Fibroblast of mammary gland (primary cell): ENCODE results near the gene PTN.

ENCODE experiments used
- DNase-seq: peaks from one replicate; pipeline ENCODE4 v3.0.0-alpha.2; 2010; ENCODE audit warnings: low read depth
- H3K4me3 ChIP-seq: 2 replicates; pipeline ENCODE4 v1.5.1; 2011; ENCODE audit warnings: low read depth, mild to moderate bottlenecking, low read length, moderate library complexity; ENCODE audit not compliant: control insufficient read depth
- CTCF ChIP-seq: conservative IDR thresholded peaks from 2 replicates; pipeline ENCODE4 v1.5.1; 2011; ENCODE audit warnings: low read depth, low read length, inconsistent platforms; ENCODE audit not compliant: control insufficient read depth, insufficient read depth

PTN gene

GRCh38 chr7:137345799-137346449, 2.4 kb upstream of the PTN start:
- no peak overlapping the region for H3K4me3 ChIP-seq
- no peak for TF ChIP-seq CTCF
- no peak for DNase-seq

DNA sequence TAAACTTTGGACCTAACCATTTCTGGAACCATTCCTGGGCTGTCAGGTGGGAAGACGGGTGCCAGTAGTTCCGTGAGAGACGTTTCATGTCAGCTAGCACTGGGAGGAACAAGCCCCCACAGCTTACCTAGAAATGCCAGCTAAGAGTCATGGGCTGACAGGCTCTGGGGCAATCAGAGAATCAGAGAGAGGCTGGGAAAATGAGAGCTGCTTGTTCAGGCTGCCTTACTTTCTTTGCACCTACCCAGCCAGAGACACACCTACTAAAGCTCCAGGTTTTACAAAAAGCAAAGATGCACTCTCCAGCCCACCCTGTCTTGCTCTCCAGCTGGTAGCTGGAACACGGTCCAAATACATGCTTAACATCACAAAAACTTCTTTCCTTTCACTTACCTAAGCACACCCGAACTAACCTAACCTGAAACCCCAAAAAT, 688 bp downstream of the PTN start:
- no peak for TF ChIP-seq CTCF
- H3K4me3 ChIP-seq: peak overlapping the region; percentile 46
- no peak for DNase-seq

GRCh38 chr7:137342265-137342664, 1.3 kb downstream of the PTN start:
- no peak overlapping the region for H3K4me3 ChIP-seq
- DNase-seq: no peak
- TF ChIP-seq CTCF: no peak

DNA sequence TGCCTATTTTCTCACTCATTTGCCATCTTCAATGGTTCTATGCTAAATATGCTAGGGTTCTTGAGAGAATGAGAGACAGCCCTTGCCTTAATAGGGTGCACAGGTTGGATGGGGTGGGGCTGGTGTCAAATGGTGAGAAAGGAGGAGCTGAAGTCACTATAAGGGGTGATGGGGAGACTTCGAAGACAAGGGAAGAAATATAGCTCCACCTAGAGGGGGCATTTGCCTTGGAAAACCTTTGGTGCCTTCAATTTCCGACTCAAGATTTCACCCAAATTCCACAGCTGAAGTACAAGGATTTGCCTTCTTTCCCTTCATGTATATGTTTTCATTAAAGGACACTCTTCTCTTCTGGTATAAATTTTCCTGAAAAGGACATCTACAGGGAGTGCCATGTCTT, 5.6 kb downstream of the PTN start:
- H3K4me3 ChIP-seq: no peak overlapping the region
- TF ChIP-seq CTCF: peak; percentile 2
- no peak for DNase-seq

DNA sequence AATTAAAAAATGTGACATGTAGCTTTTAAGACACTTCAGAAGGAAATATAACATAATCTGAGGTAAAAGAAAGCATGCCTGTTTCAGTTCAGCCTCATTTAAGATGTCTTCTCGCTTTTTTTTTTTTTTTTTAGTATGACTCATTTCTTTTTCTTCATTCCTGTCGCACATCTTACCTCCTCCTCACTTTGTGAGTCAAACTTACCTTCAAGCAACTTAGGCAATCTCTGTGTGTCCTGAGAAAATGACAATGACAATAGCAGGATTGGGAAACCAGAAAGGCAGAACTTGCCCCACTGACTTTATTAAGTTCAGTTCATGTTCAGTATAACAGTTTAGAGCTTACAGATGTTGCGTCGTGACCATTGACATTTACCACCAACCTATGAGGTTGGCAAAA, 7.7 kb downstream of the PTN start:
- H3K4me3 ChIP-seq: no peak overlapping the region
- no peak for DNase-seq
- TF ChIP-seq CTCF: no peak

GRCh38 chr7:137331378-137331777, 12.2 kb downstream of the PTN start:
- no peak for TF ChIP-seq CTCF

DNA sequence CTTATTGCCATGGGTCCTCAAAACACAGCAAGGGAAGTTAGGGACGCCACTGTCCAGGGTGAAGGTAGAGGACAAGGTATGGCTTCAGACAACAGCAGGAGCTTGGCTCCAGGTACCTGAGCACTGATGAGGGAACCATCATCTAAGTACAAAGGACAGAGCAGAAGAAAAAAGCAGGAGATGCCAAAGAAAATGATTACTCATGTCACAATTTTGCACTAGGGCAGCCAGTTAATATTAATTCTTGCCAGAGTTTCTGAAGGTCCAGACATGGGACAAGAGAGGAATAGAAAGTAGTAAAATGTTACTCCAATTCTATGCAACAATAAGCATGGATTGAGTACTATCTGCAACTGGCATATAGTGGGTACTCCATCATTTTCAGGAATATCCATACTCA, 14.1 kb downstream of the PTN start:
- H3K4me3 ChIP-seq: no peak overlapping the region
- TF ChIP-seq CTCF: no peak
- DNase-seq: no peak

More at GRCh38 chr7:137331378-137331777, 12.2 kb downstream of the PTN start:
- H3K4me3 ChIP-seq: no peak overlapping the region
- peak; percentile 44 for DNase-seq
